HUES64 (cell line): ENCODE measurements around the gene IL17RD.

Source experiments
- H3K27ac ChIP-seq: 2 replicates; pipeline ENCODE4 v1.7.0; 2013; ENCODE audit warnings: low read depth, low read length, inconsistent platforms
- H3K27me3 ChIP-seq: 2 replicates; pipeline ENCODE4 v1.6.1; 2013; ENCODE audit warnings: mild to moderate bottlenecking, low read length; ENCODE audit not compliant: insufficient read depth
- H3K36me3 ChIP-seq: 2 replicates; pipeline ENCODE4 v1.6.1; 2013; ENCODE audit warnings: mild to moderate bottlenecking, low read length; ENCODE audit not compliant: insufficient read depth
- H3K4me1 ChIP-seq: 2 replicates; pipeline ENCODE4 v1.6.1; 2013; ENCODE audit warnings: mild to moderate bottlenecking, low read length, moderate library complexity; ENCODE audit not compliant: insufficient read depth
- H3K4me3 ChIP-seq: 2 replicates; pipeline ENCODE4 v1.5.1; 2013; ENCODE audit warnings: mild to moderate bottlenecking, low read length, moderate library complexity
- H3K9ac ChIP-seq: 2 replicates; pipeline ENCODE4 v1.6.1; 2013; ENCODE audit warnings: mild to moderate bottlenecking, low read depth, low read length
- H3K9me3 ChIP-seq: 2 replicates; pipeline ENCODE4 v1.6.1; 2013; ENCODE audit warnings: low read depth, low read length; ENCODE audit not compliant: insufficient read depth
- WGBS: fragments of 150-250, 120-280 bp; methylation state at CpG from one replicate; pipeline ENCODE4 v1.1.7; 2013; ENCODE audit warnings: missing lambda C conversion rate; 5-methylcytosine and 5-hydroxymethylcytosine counted together

The IL17RD gene

DNA sequence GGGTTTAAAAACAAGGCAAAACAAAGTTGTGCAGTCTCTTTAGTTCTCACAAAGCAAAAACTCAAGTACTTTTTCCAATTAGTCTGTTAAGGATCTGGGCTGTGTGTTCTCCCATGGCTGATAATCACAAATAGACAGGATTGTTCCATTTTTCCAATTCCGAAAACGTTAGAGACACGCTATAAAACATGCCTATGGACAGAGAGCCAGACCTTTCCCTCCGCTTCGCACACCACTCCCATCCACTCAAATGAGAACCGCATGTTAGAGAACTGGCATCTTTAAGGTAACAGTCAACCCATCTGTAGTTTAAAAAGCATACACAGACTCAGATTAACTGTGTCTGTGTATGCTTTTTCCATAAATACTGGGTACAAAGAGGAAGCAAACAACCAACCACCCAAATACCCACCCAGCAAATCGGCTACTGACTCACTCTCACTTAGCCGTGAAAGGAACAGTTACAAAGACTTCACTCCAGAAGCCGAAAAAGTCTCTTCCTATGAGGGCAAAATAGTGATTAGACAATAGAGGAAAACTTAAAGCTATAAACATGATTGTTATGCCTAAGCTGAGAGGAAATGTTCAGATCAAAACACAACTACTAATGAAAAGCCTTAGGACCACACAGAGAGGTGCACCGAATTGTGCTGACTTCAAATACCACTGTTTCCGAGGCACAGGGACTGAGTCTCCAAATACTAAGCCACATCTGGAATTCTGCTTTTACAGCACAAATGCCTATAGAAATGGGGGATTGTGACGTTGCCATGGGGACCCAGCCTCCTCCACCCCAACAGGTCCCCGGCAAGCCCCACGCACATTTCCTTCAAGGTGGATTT is 36.1 kb downstream of the IL17RD start:
- 61% methylated on average over 14 of the region's 14 CpGs for WGBS
- Histone ChIP-seq H3K4me3 (peak overlapping the region; percentile 2; the same call in 1 of the 2 replicates), H3K9ac (peak overlapping the region; percentile 76; the same call in 1 of the 2 replicates), H3K9me3 (no peaks in the 10 kb centered on the region), H3K36me3 (no peaks in the 10 kb centered on the region), H3K27ac (peak overlapping the region; percentile 98), H3K4me1 (peaks cover 81% of the 10 kb centered on the region), H3K27me3 (peaks cover 4% of the 10 kb centered on the region; the same call in 1 of the 2 replicates)

DNA sequence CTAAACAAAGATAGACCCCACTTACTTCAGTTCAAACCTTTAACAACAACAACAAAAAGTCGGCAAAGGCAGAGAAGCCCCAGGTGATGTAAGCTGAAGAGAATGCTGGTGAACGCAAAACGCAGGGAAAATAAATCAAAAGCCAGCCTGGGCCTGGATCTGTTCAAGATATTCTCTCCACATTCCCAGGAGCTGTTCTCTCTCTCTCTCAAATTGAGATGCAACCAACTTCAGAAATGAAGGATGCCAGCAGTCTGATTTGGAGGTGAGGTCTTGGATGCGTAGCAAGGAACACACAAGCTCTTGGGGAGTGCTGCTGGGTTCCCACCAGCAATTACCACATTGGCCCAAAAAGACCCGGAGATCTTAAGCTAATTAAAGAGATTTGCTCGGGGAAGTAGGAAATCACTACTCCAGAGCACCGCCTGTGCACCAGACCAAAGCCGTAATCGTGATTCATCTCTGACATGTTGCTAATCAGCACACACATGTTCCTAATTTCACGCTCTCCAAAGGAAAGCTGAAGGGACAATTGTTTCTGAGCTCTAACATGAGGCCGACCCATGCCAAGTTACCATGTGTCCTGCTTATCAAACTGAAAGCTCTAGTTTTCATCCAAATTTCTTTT is 37.1 kb downstream of the IL17RD start:
- Histone ChIP-seq H3K9me3 (no peaks in the 10 kb centered on the region), H3K27me3 (peaks cover 4% of the 10 kb centered on the region; the same call in 1 of the 2 replicates), H3K4me1 (peaks cover 72% of the 10 kb centered on the region), H3K4me3 (no peak overlapping the region), H3K27ac (peak overlapping the region; percentile 98; the same call in 1 of the 2 replicates), H3K36me3 (peaks cover 4% of the 10 kb centered on the region; the same call in 1 of the 2 replicates), H3K9ac (peak overlapping the region; percentile 76; the same call in 1 of the 2 replicates)
- WGBS, result 88% methylated on average over 11 of the region's 11 CpGs

GRCh38 chr3:57126244-57126643 is 38.9 kb downstream of the IL17RD start:
- WGBS, result 52% methylated on average over 4 of the region's 4 CpGs
- Histone ChIP-seq H3K9me3 (no peaks in the 10 kb centered on the region), H3K4me1 (peaks cover 61% of the 10 kb centered on the region), H3K27me3 (peaks cover 4% of the 10 kb centered on the region; the same call in 1 of the 2 replicates), H3K27ac (peak overlapping the region; percentile 72), H3K36me3 (peaks cover 4% of the 10 kb centered on the region; the same call in 1 of the 2 replicates), H3K9ac (no peak overlapping the region), H3K4me3 (no peak overlapping the region)

DNA sequence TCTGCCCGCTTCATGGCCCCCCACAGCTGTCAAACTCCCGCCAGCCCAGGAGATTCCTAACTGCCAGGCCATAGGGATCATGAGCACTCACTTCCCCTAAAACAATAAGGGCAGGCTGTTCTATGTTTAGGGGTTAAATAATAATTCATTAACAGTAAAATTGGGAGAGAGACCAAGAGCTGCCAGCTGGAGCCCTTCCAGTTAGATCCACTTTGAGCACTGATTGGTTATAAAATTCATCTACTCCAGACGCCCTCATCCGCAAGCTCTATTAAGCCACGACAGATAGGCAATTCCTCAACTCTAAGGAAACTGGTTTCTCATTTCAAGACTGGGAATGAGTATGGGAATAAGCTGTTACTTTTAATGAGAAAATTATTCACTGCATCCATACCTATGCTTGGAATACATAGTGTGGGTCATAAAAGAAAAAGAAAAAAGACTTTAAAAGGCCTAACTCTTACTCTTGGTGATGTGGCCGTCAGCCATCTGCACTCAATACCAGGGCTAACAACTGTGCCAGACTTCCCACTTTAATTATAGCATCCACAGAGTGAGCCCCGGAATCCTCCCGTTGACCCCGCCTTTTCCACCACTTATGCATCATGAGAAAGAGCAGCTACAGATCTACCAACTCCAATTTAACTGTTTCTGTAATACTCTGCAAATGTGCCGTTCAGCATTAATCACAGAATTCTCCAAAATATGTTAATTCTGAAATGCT is 44.5 kb downstream of the IL17RD start:
- Histone ChIP-seq H3K9ac (no peak overlapping the region), H3K4me1 (peaks cover 28% of the 10 kb centered on the region), H3K36me3 (peaks cover 28% of the 10 kb centered on the region; the same call in 1 of the 2 replicates), H3K27me3 (peaks cover 3% of the 10 kb centered on the region; the same call in 1 of the 2 replicates), H3K4me3 (no peak overlapping the region), H3K27ac (no peak overlapping the region), H3K9me3 (no peaks in the 10 kb centered on the region)
- WGBS, result 94% methylated on average over 9 of the region's 10 CpGs

GRCh38 chr3:57120040-57120439 is 45.1 kb downstream of the IL17RD start:
- Histone ChIP-seq H3K4me1 (peaks cover 28% of the 10 kb centered on the region), H3K4me3 (no peak overlapping the region), H3K9me3 (no peaks in the 10 kb centered on the region), H3K27ac (no peak overlapping the region), H3K27me3 (no peaks in the 10 kb centered on the region), H3K9ac (no peak overlapping the region), H3K36me3 (peaks cover 34% of the 10 kb centered on the region)
- WGBS, result 93% methylated on average over 3 of the region's 3 CpGs

DNA sequence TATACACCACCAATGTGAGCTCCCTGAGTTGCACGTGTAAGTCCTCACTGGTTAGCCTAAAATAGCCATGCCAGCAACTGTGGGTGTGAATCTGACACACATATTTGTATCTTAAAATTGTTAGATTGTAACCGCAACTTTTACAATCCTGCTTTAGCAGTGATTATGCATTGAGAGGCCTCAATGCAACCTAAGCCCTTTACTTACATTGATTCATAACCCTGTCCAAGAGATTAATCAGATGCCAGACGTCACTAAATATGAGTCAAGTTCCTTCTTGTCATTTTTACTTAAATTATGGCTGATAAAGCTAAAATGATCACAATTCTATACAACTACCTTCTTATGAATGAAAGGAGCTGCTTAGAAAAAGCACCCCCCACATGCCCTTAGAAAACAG is 46.9 kb downstream of the IL17RD start:
- Histone ChIP-seq H3K4me1 (peaks cover 19% of the 10 kb centered on the region), H3K36me3 (peaks cover 48% of the 10 kb centered on the region), H3K27me3 (no peaks in the 10 kb centered on the region), H3K9ac (no peak overlapping the region), H3K27ac (no peak overlapping the region), H3K9me3 (no peaks in the 10 kb centered on the region), H3K4me3 (no peak overlapping the region)
- WGBS, result 60% methylated on average over 3 of the region's 3 CpGs

DNA sequence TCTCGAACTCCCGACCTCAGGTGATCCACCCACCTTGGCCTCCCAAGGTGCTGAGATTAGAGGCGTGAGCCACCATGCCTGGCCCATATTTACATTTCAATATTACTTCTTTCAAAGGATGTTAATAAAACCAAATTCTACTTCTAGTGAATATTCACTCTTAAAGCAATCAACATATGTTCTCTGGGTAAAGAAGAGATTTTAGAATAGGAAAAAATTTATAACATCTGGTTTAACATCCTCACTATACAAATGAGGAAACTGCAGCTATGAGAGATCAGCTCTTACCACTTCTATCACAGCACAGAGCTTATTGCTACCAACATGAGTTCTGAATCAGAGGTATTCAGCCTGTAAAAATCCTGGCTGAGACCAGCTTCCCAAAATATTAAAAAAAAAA is 48.7 kb downstream of the IL17RD start:
- WGBS, result 89% methylated on average over 3 of the region's 3 CpGs
- H3K36me3 ChIP-seq, result peaks cover 62% of the 10 kb centered on the region

DNA sequence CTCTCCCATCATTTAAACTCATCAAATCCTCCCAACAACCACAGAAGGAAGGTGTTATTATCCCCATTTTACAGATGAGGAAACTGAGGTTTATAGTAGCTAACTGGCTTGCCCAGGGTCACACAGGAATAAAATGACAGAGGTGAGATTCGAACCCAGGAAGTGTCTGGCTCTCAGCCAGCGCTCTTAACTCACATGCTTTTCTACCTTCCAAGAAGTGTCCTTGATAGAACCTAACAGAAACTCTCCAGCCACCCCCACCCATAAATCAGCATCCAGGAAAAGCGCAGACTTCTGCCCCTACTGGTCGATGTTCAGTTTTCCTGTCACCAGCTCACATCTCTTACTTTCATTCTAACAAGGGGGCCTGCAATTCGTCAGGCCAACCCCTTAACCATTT is 52.9 kb downstream of the IL17RD start:
- Histone ChIP-seq H3K27ac (no peak overlapping the region), H3K4me3 (no peak overlapping the region), H3K9ac (no peak overlapping the region), H3K4me1 (peaks cover 35% of the 10 kb centered on the region), H3K36me3 (peaks cover 78% of the 10 kb centered on the region), H3K27me3 (no peaks in the 10 kb centered on the region), H3K9me3 (no peaks in the 10 kb centered on the region)
- 80% methylated on average over 5 of the region's 5 CpGs for WGBS

More for the DNA sequence above, 48.7 kb downstream of the IL17RD start:
- Histone ChIP-seq H3K9me3 (no peaks in the 10 kb centered on the region), H3K27me3 (no peaks in the 10 kb centered on the region), H3K4me1 (peaks cover 21% of the 10 kb centered on the region), H3K4me3 (no peak overlapping the region), H3K27ac (no peak overlapping the region), H3K9ac (no peak overlapping the region)

DNA sequence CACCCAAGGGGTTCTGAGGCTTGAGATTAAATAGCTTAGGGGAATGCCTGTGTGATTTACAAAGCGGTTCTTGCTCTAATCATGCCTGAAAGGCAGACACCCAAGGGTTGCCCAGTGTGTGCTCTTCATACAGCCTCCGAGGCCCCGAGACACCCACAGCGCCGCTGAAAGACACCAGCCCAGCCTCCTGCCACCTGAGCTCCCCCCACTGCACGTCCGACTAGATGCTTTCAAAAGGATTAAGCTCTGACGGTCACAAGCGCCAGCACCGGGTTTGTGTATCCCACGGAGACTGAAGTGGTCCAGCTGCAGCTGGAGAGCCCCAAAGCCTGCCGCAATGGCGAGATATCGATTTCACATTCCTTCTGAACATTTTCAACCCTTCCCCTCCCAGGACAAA is 54.4 kb downstream of the IL17RD start:
- peaks cover 34% of the 10 kb centered on the region for H3K4me1 ChIP-seq
- peak overlapping the region; percentile 20; the same call in 1 of the 2 replicates for H3K27ac ChIP-seq
- H3K36me3 ChIP-seq, result peaks cover 87% of the 10 kb centered on the region
- peak overlapping the region; percentile 33; the same call in 1 of the 2 replicates for H3K9ac ChIP-seq
- 87% methylated on average over 14 of the region's 14 CpGs for WGBS
- no peak overlapping the region for H3K4me3 ChIP-seq
- H3K9me3 ChIP-seq, result no peaks in the 10 kb centered on the region
- H3K27me3 ChIP-seq, result no peaks in the 10 kb centered on the region

GRCh38 chr3:57110214-57110613 is 54.9 kb downstream of the IL17RD start:
- 85% methylated on average over 4 of the region's 4 CpGs for WGBS
- Histone ChIP-seq H3K9ac (peak overlapping the region; percentile 33; the same call in 1 of the 2 replicates), H3K4me1 (peaks cover 31% of the 10 kb centered on the region), H3K4me3 (no peak overlapping the region), H3K36me3 (peaks cover 86% of the 10 kb centered on the region), H3K27me3 (no peaks in the 10 kb centered on the region), H3K27ac (peak overlapping the region; percentile 20; the same call in 1 of the 2 replicates), H3K9me3 (no peaks in the 10 kb centered on the region)
